Pancreas (tissue), 10 donors: ENCODE data around the gene CYS1. TPM values are rescaled to one million over a fixed set of nuclear protein-coding genes. Genes with fewer than 3 reads are reported as not detected.

Experiments
- ATAC-seq, 4 donors: fragments of 200-7000 bp; cut with Tn5 transposase; one replicate each; pipeline versions ENCODE4 v1.8.0 to v1.9.1; 2020; ENCODE audit warnings: mild to moderate bottlenecking in 4 of 4, moderate library complexity in 4 of 4
- DNase-seq, 6 donors: peaks; one replicate each; pipeline ENCODE4 v3.0.0-alpha.2; 2020
- FAIRE-seq: peaks from 2 replicates; lab custom pipeline; 2012; peaks lifted over from hg19 to GRCh38; lab: Jason Lieb, UNC
- H3K27ac ChIP-seq, 4 donors: fragments of 200-600 bp; sonication (generic); 1 replicate in 3 of 4; 2 replicates in 1 of 4; pipeline versions ENCODE4 v1.5.0 to v1.8.0; 2020
- H3K27me3 ChIP-seq, 4 donors: fragments of 200-600 bp; one replicate each; pipeline ENCODE4 v1.8.0; 2021
- H3K36me3 ChIP-seq, 3 donors: fragments of 200-600 bp; sonication (generic) in 1 of 3; one replicate each; pipeline versions ENCODE4 v1.5.0 to v1.8.0; 2020 to 2021
- H3K4me1 ChIP-seq, 3 donors: fragments of 200-600 bp; one replicate each; pipeline ENCODE4 v1.8.0; 2021
- H3K4me3 ChIP-seq, 4 donors: fragments of 200-600 bp; sonication (generic) in 2 of 4; one replicate each; pipeline versions ENCODE4 v1.5.0 to v1.8.0; 2020 to 2021
- H3K9me3 ChIP-seq, 4 donors: fragments of 200-600 bp; one replicate each; pipeline ENCODE4 v1.8.0; 2021
- WGBS, 2 donors: extraction: QIAGEN DNeasy Blood & Tissue Kit; methylation state at CpG; one replicate each; pipeline ENCODE4 v1.1.7; 2013; 5-methylcytosine and 5-hydroxymethylcytosine counted together
- intact Hi-C, 3 donors: fragments of 100-400 bp; cut with DNase I; formaldehyde crosslinking; loops; one replicate each; pipeline versions ENCODE4 v1.11.1 to v1.14.2; 2022
- polyA plus RNA-seq, 2 donors: library from polyadenylated mRNA; stranded (reverse); fragments of 200-250 nt; gene quantifications; one replicate each; pipeline ENCODE4 v1.2.3, GENCODE V29; 2013
- total RNA-seq, 6 donors: library from RNA; stranded (reverse); fragmentation: NEBNext Ultra II Directional in 4 of 6; extraction: Animal tissue kit (Norgen Biotek cat#: 25700) in 4 of 6; gene quantifications; one replicate each; pipeline versions ENCODE4 v1.2.1 to v1.2.4, GENCODE V29; 2021 to 2023
- TF ChIP-seq, protein P1 (sequence below), 4 donors: fragments of 200-600 bp; sonication (generic) in 3 of 4; IDR thresholded peaks; one replicate each; pipeline versions ENCODE4 v1.5.0 to v1.8.0; 2021; ENCODE audit warnings: antibody characterized with exemption in 4 of 4
- donor health status: healthy with polysubstance abuse.
- donor health status: DM: no; HTN: no; CAD: no; lungs with moderate emphysema.
- donor health status: DM: no; HTN: no; CAD: no.
- donor health status: control.
- donor health status: control.
- donor health status: Bipolar disorder and iron deficiency.
- donor health status: DM: yes; HTN: yes; CAD: no.
- donor health status: DM: no; HTN: no; CAD: no.
- donor health status: DM: no; HTN: no; CAD: no.
- donor health status: DM: yes; HTN: yes; CAD: no.

Gene CYS1
- total and polyA plus RNA-seq, 8 donors = 18.9 to 51.3 (median 21.7) TPM

DNA sequence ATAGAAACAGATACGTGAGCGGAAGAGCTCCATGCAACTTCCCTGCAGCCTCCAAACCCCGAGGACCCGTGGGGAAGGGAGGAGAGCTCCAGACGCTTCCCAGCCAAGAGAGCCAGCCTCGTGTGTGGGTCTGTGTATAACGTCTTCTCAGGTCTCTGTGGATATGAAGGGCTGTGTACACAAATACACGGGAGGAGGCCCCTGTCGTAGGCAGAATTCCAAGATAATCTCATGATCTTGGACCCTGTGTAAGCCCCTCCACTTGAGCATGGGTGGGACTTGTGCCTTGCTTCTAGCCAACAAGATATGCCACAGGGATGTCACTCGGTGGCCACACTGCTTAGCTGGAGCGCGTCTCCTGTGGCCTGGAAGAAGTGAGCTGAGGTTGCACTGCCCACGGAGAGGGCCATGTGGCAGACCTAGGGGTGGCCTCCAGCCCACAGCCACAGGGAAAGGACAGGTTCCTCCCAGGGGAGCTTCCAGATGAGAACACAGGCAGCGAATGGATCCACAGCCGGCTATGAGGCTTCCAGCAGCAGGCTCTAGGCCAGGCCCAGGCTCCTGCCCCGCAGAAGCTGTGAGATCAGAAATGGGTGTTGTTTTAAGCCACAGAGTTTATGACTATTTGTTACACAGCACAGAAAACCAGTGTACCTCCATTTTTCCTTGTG, 52.4 kb downstream of the CYS1 start:
- Histone ChIP-seq H3K36me3 (no peaks in the 10 kb centered on the region), H3K27ac (no peak overlapping the region), H3K27me3 (no peaks in the 10 kb centered on the region), H3K9me3 (no peaks in the 10 kb centered on the region), H3K4me1 (no peaks in the 10 kb centered on the region), H3K4me3 (no peak overlapping the region)
- intact Hi-C loops = no loop called here
- no peak for DNase-seq
- TF ChIP-seq, protein P1, sequence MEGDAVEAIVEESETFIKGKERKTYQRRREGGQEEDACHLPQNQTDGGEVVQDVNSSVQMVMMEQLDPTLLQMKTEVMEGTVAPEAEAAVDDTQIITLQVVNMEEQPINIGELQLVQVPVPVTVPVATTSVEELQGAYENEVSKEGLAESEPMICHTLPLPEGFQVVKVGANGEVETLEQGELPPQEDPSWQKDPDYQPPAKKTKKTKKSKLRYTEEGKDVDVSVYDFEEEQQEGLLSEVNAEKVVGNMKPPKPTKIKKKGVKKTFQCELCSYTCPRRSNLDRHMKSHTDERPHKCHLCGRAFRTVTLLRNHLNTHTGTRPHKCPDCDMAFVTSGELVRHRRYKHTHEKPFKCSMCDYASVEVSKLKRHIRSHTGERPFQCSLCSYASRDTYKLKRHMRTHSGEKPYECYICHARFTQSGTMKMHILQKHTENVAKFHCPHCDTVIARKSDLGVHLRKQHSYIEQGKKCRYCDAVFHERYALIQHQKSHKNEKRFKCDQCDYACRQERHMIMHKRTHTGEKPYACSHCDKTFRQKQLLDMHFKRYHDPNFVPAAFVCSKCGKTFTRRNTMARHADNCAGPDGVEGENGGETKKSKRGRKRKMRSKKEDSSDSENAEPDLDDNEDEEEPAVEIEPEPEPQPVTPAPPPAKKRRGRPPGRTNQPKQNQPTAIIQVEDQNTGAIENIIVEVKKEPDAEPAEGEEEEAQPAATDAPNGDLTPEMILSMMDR (IDR thresholded peaks at IDR 0.05) = no peak
- ATAC-seq = no peak
- WGBS, 2 donors = 89% methylated on average over 16 of the region's 16 CpGs
- no peak for FAIRE-seq

DNA sequence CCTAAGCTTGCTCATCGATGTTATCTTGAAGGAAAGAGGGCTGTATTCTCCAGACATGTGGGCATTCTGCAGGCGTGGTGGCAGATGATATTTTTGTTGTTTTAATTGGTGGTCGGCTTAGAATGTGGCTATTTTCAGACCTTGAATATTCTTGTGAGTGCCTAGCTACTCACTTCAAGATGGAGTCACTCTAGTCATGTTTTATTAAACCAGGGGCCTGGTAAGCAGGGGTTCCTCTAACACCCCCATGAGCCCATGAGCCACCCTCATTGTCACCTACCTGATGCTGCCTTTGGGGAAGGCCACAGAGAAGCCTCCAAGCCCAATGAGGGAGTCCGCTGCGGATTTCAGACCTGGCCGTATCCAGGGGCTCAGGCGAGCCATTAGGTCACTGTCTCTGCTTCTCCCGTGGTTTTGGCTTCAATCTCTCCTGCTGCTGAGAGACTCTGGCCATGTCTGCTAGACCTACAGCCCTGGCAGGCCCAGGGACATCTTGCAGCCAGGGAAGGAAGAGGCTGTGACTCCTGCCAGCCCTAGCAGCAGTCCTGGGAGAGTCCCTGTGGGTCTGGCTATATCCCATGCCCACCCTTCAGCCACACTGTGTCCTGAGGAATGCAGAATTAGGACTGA, 53.2 kb downstream of the CYS1 start:
- no peak for FAIRE-seq
- 83 to 84% methylated on average over 8 of the region's 8 CpGs for WGBS, 2 donors
- TF ChIP-seq, protein P1 (IDR thresholded peaks at IDR 0.05) = no peak

DNA sequence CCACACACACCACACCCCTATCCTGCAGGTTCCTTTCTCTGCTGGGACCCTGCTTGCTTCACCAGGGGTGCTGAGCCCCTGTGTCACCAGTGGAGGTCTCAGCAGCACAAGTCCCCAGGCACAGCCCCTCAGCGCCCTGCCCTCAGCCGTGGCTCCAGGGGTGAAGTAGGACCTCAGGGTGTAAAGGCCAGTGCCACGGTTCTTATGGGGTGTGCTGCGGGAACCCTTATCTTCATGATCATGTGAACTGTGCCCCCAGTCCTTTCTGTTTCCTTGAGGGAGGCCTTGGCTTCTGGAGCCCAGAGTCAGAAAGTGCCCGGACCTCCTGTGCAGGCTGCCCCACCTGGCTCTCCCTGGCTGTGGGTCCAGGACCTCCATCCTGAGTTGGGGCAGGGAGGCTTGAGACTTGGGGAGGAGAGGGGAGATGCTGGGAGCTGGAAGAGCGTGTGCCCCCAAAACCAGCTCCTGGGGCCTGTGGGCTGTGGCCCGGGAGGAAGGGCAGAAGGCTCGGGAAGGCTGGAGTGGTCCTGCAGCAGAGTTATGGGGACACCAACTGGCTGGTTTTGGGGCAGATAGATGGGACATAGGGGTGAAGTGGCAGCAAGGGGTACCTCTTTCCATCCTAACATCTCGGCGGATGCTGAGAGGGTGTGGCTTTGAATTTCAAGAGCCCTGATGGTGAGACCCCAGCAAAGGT, 57.1 kb downstream of the CYS1 start:
- TF ChIP-seq, protein P1 (IDR thresholded peaks at IDR 0.05) = no peak
- Histone ChIP-seq H3K27me3 (no peaks in the 10 kb centered on the region), H3K9me3 (no peaks in the 10 kb centered on the region), H3K4me1 (peaks cover 0 to 6% (median 4%) of the 10 kb centered on the region in 3 donors), H3K36me3 (no peaks in the 10 kb centered on the region), H3K27ac (no peak overlapping the region), H3K4me3 (no peak overlapping the region)
- 87 to 88% methylated on average over 10 of the region's 10 CpGs for WGBS, 2 donors
- ATAC-seq = peak in 1 of 4 donors; percentile 49
- FAIRE-seq = no peak
- intact Hi-C loops = no loop called here
- DNase-seq = no peak

More for the DNA sequence above, 53.2 kb downstream of the CYS1 start:
- no peak for DNase-seq
- ATAC-seq = no peak
- Histone ChIP-seq H3K4me3 (no peak overlapping the region), H3K36me3 (no peaks in the 10 kb centered on the region), H3K27me3 (no peaks in the 10 kb centered on the region), H3K9me3 (no peaks in the 10 kb centered on the region), H3K27ac (no peak overlapping the region), H3K4me1 (no peaks in the 10 kb centered on the region)
- intact Hi-C loops = no loop called here

DNA sequence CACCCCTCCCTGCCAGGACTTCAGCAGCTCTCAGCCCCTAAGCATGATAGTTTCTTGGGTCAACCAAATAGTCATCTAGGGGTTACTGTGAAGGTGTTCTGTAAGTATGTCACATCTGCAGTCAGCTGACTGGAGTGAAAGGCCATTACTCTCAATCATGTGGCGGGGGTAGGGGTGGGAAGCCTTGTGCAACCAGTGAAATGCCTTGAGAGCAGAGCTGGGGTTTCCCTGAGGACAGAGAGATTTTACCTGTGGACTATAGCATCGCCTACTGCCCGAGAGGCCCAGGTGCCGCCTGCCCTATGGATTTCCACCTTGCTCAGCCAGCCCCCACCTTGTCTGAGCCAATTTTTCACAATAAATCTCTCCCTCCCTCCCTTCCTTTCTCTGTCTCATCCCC, 57.8 kb downstream of the CYS1 start:
- Histone ChIP-seq H3K4me1 (peaks cover 0 to 6% (median 4%) of the 10 kb centered on the region in 3 donors), H3K36me3 (no peaks in the 10 kb centered on the region), H3K4me3 (no peak overlapping the region), H3K27ac (no peak overlapping the region), H3K9me3 (no peaks in the 10 kb centered on the region), H3K27me3 (no peaks in the 10 kb centered on the region)
- ATAC-seq (peak in 1 of 4 donors; percentile 35), DNase-seq (no peak), FAIRE-seq (no peak)
- intact Hi-C loops = no loop called here
- TF ChIP-seq, protein P1 (IDR thresholded peaks at IDR 0.05) = no peak
- 85 to 93% methylated on average over 4 of the region's 4 CpGs for WGBS, 2 donors
